GM10248 (cell line): ENCODE data around the gene OBI1.

ENCODE experiments used
- CTCF ChIA-PET: fragments of 300-600 bp; sonication (Branson Sonifier 250); formaldehyde crosslinking; extraction: SDS; loops from one replicate; lab custom pipeline; 2021; ENCODE audit warnings: antibody characterized with exemption; lab: Yijun Ruan, JAX
- POLR2A ChIA-PET: fragments of 350-650 bp; sonication (Branson Sonifier 250); formaldehyde crosslinking; extraction: SDS; loops from one replicate; lab custom pipeline; 2020; ENCODE audit warnings: antibody characterized with exemption; lab: Yijun Ruan, JAX
- DNase-seq: peaks from one replicate; pipeline ENCODE4 v3.0.0; 2012; ENCODE audit errors: extremely low spot score
- TF ChIP-seq, protein P1 (sequence below): IDR thresholded peaks from 2 replicates; pipeline ENCODE4 v1.5.1; 2012; ENCODE audit warnings: mild to moderate bottlenecking, low read depth; ENCODE audit errors: extremely low read depth, missing control alignments, control extremely low read depth

OBI1 gene

DNA sequence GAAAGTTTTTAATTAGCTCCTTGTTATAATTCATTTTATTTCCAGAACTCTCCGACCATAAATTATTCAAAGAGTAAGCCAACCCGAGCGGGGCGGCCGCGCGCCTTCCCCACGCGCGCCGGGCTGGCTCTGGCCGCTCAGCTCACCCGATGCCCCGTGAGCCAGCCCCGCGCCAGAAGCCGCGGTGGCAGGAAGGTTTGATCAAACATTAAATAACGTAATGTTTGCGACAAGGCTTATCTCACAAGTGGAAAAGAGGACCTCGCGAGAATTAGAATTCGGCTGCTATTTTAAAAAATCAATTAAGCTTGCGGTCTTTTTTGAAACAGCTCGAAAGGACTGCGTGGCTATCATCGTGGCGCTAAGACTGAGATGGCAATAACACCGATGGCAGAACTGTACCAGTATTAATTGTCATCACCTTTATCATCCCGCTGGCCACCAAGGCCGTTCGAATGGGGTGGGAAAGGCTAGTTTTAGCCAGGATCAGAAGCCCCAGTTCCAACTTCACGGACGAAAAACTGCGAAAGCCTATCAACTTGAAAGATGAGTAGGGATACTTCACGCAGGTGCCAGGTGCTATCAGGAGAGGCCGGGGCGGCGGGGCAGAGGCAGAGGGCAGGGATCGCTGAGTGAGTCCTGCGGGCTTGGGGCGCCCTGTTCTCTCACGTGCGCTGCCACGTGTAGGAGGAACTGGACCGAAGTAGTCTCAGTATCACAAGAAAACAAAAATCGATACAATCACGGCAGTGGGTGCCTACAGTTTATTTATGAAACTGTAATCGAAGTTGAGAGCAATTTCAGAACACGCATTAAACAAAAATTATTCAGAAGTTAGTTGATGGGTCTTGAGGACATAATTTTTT lies 62.0 kb downstream of the OBI1 start:
- ChIA-PET POLR2A (no interaction called here), CTCF (no interaction called here)
- no peak for DNase-seq
- TF ChIP-seq, protein P1, sequence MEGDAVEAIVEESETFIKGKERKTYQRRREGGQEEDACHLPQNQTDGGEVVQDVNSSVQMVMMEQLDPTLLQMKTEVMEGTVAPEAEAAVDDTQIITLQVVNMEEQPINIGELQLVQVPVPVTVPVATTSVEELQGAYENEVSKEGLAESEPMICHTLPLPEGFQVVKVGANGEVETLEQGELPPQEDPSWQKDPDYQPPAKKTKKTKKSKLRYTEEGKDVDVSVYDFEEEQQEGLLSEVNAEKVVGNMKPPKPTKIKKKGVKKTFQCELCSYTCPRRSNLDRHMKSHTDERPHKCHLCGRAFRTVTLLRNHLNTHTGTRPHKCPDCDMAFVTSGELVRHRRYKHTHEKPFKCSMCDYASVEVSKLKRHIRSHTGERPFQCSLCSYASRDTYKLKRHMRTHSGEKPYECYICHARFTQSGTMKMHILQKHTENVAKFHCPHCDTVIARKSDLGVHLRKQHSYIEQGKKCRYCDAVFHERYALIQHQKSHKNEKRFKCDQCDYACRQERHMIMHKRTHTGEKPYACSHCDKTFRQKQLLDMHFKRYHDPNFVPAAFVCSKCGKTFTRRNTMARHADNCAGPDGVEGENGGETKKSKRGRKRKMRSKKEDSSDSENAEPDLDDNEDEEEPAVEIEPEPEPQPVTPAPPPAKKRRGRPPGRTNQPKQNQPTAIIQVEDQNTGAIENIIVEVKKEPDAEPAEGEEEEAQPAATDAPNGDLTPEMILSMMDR = no peak

GRCh38 chr13:78596399-78596735 lies 62.6 kb downstream of the OBI1 start:
- POLR2A ChIA-PET = no interaction called here
- CTCF ChIA-PET = no interaction called here
- TF ChIP-seq, protein P1 = no peak

GRCh38 chr13:78595495-78596398 lies 63.2 kb downstream of the OBI1 start:
- ChIA-PET CTCF (no interaction called here), POLR2A (no interaction called here)
- TF ChIP-seq, protein P1 = no peak
- peak; percentile 42 for DNase-seq

More at GRCh38 chr13:78596399-78596735, 62.6 kb downstream of the OBI1 start:
- DNase-seq = no peak

DNA sequence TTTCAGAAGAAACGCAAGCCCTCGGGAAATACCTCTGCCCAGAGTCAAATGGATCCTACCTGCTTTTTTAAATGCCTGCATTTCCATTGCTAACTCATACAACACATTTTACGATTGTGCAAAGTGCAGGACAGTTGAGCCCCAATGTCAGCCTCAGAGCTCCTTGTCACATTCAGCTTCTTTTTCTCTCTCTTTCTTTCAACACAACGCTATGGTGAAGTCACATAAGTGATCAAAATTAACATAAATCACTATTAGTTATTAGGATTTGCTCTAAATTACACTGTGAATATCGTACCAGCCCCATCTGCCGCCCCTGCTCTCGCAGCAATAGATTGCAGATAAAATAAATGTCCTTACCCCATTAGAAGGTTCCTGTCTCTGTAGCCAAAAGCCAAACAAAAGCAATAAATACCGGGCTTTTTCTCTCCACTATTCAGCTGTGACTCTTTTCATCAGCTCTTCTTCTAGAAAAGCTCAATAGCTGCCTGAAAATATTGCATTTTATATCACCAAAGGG lies 64.4 kb downstream of the OBI1 start:
- CTCF ChIA-PET = no interaction called here
- TF ChIP-seq, protein P1 = no peak
- POLR2A ChIA-PET = no interaction called here
- DNase-seq = no peak

GRCh38 chr13:78593652-78594455 lies 65.1 kb downstream of the OBI1 start:
- CTCF ChIA-PET = no interaction called here
- POLR2A ChIA-PET = no interaction called here
- DNase-seq = no peak
- TF ChIP-seq, protein P1 = no peak
